Pancreas (tissue), 10 donors: ENCODE data around the gene CNBP. TPM values are rescaled to one million over a fixed set of nuclear protein-coding genes. Genes with fewer than 3 reads are reported as not detected.
"Not testable (repeated sequence)": the region's sequence is repeated elsewhere in the genome, so short reads cannot be mapped to it uniquely, and the experiment has no call there.

Experiments
- ATAC-seq, 4 donors: fragments of 200-7000 bp; cut with Tn5 transposase; one replicate each; pipeline versions ENCODE4 v1.8.0 to v1.9.1; 2020; ENCODE audit warnings: mild to moderate bottlenecking in 4 of 4, moderate library complexity in 4 of 4
- DNase-seq, 6 donors: peaks; one replicate each; pipeline ENCODE4 v3.0.0-alpha.2; 2020
- FAIRE-seq: peaks from 2 replicates; lab custom pipeline; 2012; peaks lifted over from hg19 to GRCh38; lab: Jason Lieb, UNC
- H3K27ac ChIP-seq, 4 donors: fragments of 200-600 bp; sonication (generic); 1 replicate in 3 of 4; 2 replicates in 1 of 4; pipeline versions ENCODE4 v1.5.0 to v1.8.0; 2020
- H3K27me3 ChIP-seq, 4 donors: fragments of 200-600 bp; one replicate each; pipeline ENCODE4 v1.8.0; 2021
- H3K36me3 ChIP-seq, 3 donors: fragments of 200-600 bp; sonication (generic) in 1 of 3; one replicate each; pipeline versions ENCODE4 v1.5.0 to v1.8.0; 2020 to 2021
- H3K4me1 ChIP-seq, 3 donors: fragments of 200-600 bp; one replicate each; pipeline ENCODE4 v1.8.0; 2021
- H3K4me3 ChIP-seq, 4 donors: fragments of 200-600 bp; sonication (generic) in 2 of 4; one replicate each; pipeline versions ENCODE4 v1.5.0 to v1.8.0; 2020 to 2021
- H3K9me3 ChIP-seq, 4 donors: fragments of 200-600 bp; one replicate each; pipeline ENCODE4 v1.8.0; 2021
- CTCF ChIP-seq, 4 donors: fragments of 200-600 bp; sonication (generic) in 3 of 4; IDR thresholded peaks; one replicate each; pipeline versions ENCODE4 v1.5.0 to v1.8.0; 2021; ENCODE audit warnings: antibody characterized with exemption in 4 of 4
- WGBS, 2 donors: extraction: QIAGEN DNeasy Blood & Tissue Kit; methylation state at CpG; one replicate each; pipeline ENCODE4 v1.1.7; 2013; 5-methylcytosine and 5-hydroxymethylcytosine counted together
- intact Hi-C, 3 donors: fragments of 100-400 bp; cut with DNase I; formaldehyde crosslinking; loops; one replicate each; pipeline versions ENCODE4 v1.11.1 to v1.14.2; 2022
- polyA plus RNA-seq, 2 donors: library from polyadenylated mRNA; stranded (reverse); fragments of 200-250 nt; gene quantifications; one replicate each; pipeline ENCODE4 v1.2.3, GENCODE V29; 2013
- total RNA-seq, 6 donors: library from RNA; stranded (reverse); fragmentation: NEBNext Ultra II Directional in 4 of 6; extraction: Animal tissue kit (Norgen Biotek cat#: 25700) in 4 of 6; gene quantifications; one replicate each; pipeline versions ENCODE4 v1.2.1 to v1.2.4, GENCODE V29; 2021 to 2023
- donor health status: healthy with polysubstance abuse.
- donor health status: DM: no; HTN: no; CAD: no; lungs with moderate emphysema.
- donor health status: DM: no; HTN: no; CAD: no.
- donor health status: control.
- donor health status: control.
- donor health status: Bipolar disorder and iron deficiency.
- donor health status: DM: yes; HTN: yes; CAD: no.
- donor health status: DM: no; HTN: no; CAD: no.
- donor health status: DM: no; HTN: no; CAD: no.
- donor health status: DM: yes; HTN: yes; CAD: no.

The CNBP gene
- total and polyA plus RNA-seq, 8 donors, result 169 to 277 (median 183) TPM

GRCh38 chr3:129139911-129140310 is 43.8 kb downstream of the CNBP start:
- peaks cover 0 to 20% (median 7%) of the 10 kb centered on the region in 3 donors for H3K36me3 ChIP-seq

GRCh38 chr3:129136275-129136674 is 47.4 kb downstream of the CNBP start:
- ATAC-seq, H3K27ac ChIP-seq, H3K27me3 ChIP-seq, intact Hi-C loops, H3K9me3 ChIP-seq, H3K4me3 ChIP-seq, H3K4me1 ChIP-seq, FAIRE-seq, DNase-seq: not testable (repeated sequence)
- 95 to 96% methylated on average over 10 of the region's 10 CpGs for WGBS, 2 donors
- peaks cover 0 to 52% (median 28%) of the 10 kb centered on the region in 3 donors for H3K36me3 ChIP-seq

More at GRCh38 chr3:129139911-129140310, 43.8 kb downstream of the CNBP start:
- ATAC-seq (peak in 1 of 4 donors; percentile 37), DNase-seq (no peak), FAIRE-seq (no peak)
- intact Hi-C loops, result no loop called here
- WGBS, 2 donors, result 4 to 14% methylated on average over 1 of the region's 1 CpG
- Histone ChIP-seq H3K4me1 (no peaks in the 10 kb centered on the region), H3K27me3 (no peaks in the 10 kb centered on the region), H3K4me3 (no peak overlapping the region), H3K27ac (no peak overlapping the region), H3K9me3 (no peaks in the 10 kb centered on the region)
- TF ChIP-seq CTCF (IDR thresholded peaks at IDR 0.05), result no peak

- Histone ChIP-seq H3K36me3 (peaks cover 0 to 55% (median 35%) of the 10 kb centered on the region in 3 donors), H3K27ac (no peak overlapping the region), H3K9me3 (no peaks in the 10 kb centered on the region), H3K4me3 (no peak overlapping the region), H3K27me3 (no peaks in the 10 kb centered on the region), H3K4me1 (no peaks in the 10 kb centered on the region)
- FAIRE-seq (no peak), DNase-seq (no peak), ATAC-seq (no peak)
- TF ChIP-seq CTCF (IDR thresholded peaks at IDR 0.05), result no peak
- intact Hi-C loops, result no loop called here
- WGBS, 2 donors, result 89 to 94% methylated on average over 5 of the region's 5 CpGs
These were observed 51.4 kb downstream of the CNBP start for GRCh38 chr3:129132097-129132866.

GRCh38 chr3:129131465-129132088 is 52.1 kb downstream of the CNBP start:
- no peak for TF ChIP-seq CTCF (IDR thresholded peaks at IDR 0.05)
- no peak for DNase-seq
- H3K27me3 ChIP-seq, result no peaks in the 10 kb centered on the region
- FAIRE-seq, result no peak
- peaks cover 0 to 55% (median 35%) of the 10 kb centered on the region in 3 donors for H3K36me3 ChIP-seq
- H3K9me3 ChIP-seq, result no peaks in the 10 kb centered on the region
- 81 to 87% methylated on average over 2 of the region's 2 CpGs for WGBS, 2 donors
- no peak overlapping the region for H3K27ac ChIP-seq
- ATAC-seq, result no peak
- no peaks in the 10 kb centered on the region for H3K4me1 ChIP-seq
- H3K4me3 ChIP-seq, result no peak overlapping the region
- intact Hi-C loops, result no loop called here

GRCh38 chr3:129130291-129130813 is 53.3 kb downstream of the CNBP start:
- Histone ChIP-seq H3K36me3 (peaks cover 0 to 55% (median 35%) of the 10 kb centered on the region in 3 donors), H3K27me3 (no peaks in the 10 kb centered on the region), H3K27ac (no peak overlapping the region), H3K4me3 (no peak overlapping the region), H3K4me1 (no peaks in the 10 kb centered on the region), H3K9me3 (no peaks in the 10 kb centered on the region)
- ATAC-seq (no peak), FAIRE-seq (no peak), DNase-seq (no peak)
- intact Hi-C loops, result no loop called here
- 86 to 88% methylated on average over 13 of the region's 13 CpGs for WGBS, 2 donors
- no peak for TF ChIP-seq CTCF (IDR thresholded peaks at IDR 0.05)
